Limb (tissue), 2 donors: ENCODE data around the gene CCDC40.
"Not testable (repeated sequence)": the region's sequence is repeated elsewhere in the genome, so short reads cannot be mapped to it uniquely, and the experiment has no call there.

Experiments used
- DNase-seq, 2 donors: peaks; one replicate each; pipeline ENCODE4 v3.0.0-alpha.2; 2016; ENCODE audit errors: extremely low spot score in 2 of 2

The CCDC40 gene

DNA sequence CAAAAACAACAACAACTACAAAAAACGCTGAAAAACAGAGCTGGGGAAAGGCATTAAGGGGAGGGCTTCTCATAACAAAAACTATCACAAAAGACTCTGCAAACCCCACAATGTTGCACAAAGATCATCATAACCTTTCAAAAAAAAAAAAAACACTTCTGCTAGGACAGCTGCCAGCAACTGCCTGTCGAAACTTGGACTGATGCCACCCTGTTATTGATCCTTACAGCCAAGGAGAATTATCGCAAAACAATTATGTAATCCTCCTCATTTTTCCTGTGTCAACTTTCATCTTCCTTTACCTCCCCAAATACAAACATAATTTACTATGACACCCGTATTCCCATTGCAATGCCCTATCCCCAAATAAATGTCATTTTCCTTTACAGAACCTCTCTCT, 9.3 kb downstream of the CCDC40 start:
- no peak for DNase-seq

DNA sequence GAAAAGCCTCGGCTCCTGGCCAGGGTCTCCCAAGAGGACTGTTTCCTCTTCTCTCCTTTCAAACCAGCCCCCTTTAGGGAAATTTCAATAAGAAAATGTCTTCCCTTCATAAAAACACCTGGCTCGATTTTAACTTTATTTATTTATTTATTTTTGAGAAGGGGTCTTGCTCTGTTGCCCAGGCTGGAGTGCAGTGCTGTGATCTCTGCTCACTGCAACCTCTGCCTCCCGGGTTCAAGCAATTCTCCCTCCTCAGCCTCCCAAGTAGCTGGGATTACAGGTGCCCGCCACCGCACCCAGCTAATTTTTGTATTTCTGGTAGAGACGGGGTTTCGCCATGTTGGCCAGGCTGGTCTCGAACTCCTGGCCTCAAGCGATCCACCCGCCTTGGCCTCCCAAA, 10.3 kb downstream of the CCDC40 start:
- DNase-seq: not testable (repeated sequence)

DNA sequence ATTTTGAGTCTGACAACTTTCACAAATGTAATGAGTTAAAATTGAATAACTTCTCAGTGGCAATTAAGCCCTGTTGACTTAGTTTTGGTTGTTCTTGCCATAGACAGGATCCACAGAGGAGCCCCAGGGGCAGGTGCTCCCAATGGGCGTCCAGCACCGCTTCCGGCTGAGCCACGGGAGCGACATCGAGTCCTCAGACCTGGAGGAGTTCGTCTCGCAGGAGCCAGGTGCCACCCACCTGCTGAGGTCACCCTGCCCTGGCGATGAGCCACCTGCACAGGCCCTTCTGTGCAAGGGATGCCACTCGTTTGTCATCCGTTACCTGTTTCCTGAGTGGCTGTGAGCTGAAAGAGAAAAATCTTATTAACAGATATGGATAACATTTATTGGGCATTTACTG, 10.7 kb downstream of the CCDC40 start:
- no peak for DNase-seq

DNA sequence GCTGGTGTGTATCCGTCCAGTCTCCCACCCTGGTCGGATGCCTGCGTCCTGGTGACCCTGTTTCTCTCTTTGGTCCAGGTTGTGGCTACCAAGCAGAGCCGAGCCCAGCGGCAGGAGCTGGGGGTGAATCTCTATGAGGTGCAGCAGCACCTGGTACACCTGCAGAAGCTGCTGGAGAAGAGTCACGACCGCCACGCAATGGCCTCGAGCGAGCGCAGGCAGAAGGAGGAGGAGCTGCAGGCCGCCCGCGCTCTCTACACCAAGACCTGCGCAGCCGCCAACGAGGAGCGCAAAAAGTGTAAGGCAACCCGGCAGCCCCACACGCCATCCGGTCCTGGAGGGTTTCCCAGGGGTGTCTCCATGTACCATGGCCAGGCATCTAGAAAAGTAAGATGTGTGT, 13.5 kb downstream of the CCDC40 start:
- no peak for DNase-seq

DNA sequence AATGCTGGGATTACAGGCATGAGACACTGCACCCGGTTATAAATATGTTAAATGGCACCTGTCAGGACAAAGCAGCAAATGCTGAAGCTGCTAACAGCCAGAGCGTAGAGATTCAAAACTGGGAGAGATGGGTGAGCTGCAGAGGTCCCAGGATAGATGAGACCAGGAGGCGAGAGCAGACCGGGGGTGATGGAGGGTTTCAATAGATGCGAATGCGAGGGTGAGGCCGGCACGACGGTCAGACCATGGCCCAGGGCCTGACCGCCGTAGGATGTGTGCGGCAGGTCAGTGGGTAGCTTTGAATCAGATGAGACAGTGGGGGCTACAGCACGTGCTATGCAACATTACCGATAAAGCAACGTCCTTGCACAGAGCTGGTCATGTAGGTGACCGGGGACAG, 14.3 kb downstream of the CCDC40 start:
- no peak for DNase-seq

DNA sequence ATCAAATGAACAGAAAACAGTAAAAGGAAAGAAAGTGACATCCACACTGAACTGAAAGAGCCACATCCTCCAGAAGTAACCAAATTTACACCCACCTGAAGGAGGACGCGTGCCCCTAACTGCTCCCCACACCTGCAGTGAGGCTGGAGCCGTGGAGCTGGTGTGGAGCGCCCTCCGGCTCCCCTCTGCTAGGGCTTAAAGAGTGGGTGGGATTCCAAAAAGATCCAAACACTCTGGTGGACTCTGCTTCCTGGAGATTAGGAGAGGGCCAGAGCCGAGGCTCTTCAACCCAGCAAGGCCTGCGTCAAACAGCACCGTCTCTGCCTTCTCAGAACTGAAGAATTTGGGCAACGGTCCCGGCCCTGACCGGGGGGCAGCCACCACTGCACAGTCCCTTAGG, 15.2 kb downstream of the CCDC40 start:
- no peak for DNase-seq

DNA sequence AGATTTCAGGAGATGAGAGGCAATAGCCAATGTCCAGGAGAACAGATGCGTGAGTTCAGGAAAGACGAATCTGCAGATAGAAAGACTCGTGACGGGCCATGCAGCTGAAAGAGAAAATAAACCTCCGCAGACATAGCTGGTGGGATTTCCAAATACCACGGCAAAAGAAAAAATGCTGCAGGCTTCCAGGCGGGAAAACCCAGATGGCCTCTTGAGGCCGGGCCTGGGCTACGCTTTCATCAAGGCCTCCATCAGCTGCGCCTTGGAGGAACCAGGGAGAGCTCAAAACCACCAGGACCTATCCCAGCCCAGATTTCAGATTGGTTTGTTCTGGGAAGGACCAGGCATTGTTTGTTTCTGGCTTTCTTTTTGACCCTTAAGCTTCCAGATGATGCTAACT, 16.7 kb downstream of the CCDC40 start:
- DNase-seq: no peak

DNA sequence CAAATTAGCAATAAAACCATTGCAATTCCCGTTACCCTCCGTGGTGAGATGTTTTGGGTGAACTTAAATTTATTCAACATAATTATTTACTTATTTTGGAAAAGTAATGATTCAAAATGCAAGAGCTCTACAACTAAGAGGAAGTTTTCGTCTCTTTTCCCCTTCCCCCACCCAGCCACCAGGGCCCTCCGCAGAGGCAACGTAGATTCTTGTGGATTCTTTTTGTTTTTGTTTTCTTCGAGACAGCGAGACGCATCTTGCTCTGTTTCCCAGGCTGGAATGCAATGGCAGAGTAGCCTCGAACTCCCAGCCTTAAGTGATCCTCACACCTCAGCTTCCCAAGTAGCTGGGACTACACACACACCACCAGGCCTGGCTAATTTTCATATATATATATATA, 19.2 kb downstream of the CCDC40 start:
- DNase-seq: no peak

DNA sequence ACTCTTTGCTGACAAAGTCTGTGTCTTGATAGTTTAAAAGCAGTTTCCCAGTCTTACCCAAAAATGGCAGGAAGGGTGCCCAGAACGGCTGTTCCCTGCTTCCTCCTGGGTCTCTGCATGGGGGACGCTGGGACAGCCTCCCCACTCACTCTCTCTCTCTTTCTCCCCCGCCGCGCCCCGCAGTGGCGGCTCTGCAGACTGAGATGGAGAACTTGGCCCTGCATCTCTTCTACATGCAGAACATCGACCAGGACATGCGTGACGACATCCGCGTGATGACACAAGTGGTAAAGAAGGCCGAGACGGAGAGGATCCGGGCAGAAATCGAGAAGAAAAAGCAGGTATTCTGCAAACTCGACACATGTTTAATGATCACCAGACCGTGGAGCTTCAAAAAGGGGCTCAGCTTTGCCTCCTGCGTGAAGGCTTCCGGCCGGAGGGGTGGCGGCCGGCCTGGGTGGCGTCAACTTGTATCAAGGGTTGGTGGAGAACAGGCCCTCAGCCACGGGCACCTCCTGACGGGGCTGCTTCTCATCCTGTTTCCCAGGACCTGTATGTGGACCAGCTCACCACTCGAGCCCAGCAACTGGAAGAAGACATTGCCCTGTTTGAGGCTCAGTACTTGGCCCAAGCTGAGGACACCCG, 22.0 kb downstream of the CCDC40 start:
- DNase-seq: no peak

DNA sequence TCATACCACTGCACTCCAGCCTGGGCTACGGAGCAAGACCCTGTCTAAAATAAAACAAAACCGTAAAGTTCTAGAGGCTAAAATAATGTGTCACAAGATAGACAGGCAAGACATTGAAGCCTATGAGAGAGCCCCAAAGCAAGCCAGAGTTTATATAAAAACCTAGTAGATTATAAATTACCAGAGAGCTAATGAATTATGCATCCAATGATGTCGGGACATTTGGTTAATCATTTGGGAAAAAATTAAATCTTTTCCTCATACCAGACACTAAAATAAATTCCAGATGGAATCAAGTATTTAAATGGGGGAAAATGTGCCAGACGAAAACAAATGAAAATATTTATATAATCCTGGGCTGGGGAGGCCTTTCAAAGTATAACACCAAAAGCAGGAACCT, 24.2 kb downstream of the CCDC40 start:
- no peak for DNase-seq

DNA sequence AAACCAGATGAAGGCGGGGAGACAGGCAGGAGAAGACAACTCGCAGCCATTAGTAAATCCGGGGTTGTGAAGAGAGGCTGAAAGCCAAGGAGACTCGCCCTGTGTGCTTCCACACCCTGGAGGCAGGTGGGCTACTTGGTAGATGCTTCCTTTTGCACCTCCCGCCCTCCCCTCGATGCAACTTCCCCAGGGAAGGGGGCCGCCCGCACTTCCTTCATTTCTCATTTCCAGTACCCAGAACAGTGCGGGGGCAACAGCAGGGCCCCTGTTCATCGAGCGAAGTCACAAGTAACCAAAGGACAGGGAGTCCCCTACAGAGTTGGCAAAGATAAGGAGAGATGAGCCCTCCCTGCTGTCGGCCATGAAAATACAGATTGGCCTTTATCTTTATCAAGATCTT, 25.0 kb downstream of the CCDC40 start:
- DNase-seq: no peak

DNA sequence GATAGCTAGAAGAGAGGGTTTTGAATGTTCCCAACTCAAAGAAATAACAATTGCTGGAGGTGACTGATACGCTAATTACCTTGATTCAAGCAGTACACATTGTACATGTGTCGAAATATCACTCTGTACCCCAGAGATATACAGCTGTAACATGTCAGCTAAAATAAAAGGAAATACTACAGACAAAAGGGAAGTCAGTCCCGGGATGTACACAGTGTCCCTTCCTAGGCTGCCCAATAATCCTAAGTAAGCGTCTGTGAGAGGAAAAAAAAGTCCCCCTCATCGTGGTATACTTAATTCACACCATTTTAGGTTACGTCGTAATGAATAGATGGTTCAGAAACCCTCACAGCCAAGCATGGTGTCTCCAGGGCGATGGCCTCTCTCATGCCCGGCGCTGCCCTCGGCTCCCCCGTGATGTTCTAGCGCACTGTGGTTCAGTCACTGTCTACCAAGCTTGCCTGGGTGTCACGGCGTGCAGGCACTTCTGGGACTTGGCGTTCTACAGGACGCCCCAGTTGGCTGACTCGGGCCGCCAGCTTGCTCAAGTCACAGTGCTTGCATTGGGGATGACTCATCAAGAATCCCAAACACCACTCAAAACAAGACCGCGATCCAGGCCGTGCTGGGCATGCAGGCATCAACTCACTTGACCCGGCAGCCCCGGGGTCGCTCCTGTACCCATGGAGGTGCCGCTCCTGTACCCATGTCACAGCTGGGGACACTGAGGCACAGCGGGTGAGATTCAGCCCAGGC, 27.6 kb downstream of the CCDC40 start:
- DNase-seq: no peak

DNA sequence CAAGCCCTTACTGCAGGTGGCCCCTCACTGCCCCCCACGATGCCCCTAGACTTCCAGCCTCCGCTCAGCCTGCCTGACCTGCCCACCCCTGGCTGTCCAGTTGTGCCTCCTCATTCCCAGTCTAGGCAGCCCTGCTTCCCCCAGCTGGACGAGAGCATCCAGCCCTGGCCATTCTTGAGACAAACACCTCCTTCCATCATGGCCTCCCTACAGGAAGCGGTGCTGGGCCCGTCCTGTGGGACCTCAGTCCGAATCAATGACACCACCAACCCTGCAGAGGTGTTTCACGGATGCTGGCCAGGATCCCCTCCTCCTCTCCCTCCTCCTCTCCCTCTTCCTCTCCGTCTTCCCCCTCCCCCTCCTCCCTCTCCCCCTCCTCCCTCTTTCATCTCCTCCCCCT, 28.3 kb downstream of the CCDC40 start:
- DNase-seq: no peak

DNA sequence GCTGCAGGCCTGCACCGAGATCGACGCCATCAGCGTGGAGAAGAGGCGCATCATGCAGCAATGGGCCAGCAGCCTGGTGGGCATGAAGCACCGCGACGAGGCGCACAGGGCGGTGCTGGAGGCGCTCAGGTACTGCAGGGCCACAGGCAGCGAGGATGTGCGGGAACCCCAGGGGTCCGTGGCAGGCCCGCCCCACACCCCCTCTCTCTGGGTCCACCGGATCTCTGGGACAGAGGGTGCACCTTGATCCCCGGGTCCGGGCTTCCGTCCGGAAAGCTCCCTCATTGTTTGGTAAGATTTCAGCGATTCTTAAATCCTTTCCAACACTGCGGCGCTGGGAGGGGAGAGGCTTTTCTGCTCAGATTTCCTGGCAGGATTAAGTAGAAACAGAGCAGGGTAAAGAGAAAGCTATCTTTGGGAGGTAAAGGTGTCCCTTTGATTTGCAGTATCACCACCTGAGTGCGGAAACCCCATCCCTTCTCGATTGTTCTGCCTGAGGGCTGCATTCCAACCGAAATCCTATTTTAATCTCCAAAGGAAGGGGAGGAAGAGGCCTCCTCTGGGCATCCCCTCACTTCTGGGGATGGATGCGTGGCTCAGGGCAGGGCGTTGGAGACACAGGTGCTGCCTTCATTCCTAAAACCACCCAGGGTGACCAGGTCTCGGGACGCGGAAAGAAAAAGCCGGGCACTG, 29.2 kb downstream of the CCDC40 start:
- no peak for DNase-seq

DNA sequence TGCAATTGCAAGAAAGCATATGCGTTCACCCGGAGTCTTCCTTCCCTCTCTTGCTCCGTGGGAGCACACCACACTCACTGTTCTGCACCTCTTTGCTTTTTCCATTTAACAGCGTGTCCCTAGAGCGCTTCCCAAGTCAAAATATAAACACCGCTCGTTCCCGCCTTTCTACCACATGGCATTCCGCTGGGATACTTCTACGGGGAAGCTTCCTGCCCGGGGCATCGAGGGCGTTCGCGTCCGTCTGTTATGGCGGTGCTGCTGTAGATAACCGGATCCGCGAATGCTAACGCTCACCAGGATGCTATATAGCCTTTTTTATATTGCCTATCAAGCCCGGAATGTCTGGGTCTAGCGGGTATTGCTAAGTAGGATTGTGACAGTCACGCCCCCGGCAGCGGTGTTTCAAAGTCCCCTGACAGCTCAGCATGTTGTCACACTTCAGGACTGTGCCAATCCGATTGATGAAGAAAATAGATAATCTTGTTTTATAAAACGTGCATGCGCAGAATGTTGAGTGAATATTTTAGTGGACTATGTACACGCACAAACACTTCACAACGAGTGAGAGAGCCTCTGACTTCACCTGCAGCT, 31.0 kb downstream of the CCDC40 start:
- DNase-seq: no peak

DNA sequence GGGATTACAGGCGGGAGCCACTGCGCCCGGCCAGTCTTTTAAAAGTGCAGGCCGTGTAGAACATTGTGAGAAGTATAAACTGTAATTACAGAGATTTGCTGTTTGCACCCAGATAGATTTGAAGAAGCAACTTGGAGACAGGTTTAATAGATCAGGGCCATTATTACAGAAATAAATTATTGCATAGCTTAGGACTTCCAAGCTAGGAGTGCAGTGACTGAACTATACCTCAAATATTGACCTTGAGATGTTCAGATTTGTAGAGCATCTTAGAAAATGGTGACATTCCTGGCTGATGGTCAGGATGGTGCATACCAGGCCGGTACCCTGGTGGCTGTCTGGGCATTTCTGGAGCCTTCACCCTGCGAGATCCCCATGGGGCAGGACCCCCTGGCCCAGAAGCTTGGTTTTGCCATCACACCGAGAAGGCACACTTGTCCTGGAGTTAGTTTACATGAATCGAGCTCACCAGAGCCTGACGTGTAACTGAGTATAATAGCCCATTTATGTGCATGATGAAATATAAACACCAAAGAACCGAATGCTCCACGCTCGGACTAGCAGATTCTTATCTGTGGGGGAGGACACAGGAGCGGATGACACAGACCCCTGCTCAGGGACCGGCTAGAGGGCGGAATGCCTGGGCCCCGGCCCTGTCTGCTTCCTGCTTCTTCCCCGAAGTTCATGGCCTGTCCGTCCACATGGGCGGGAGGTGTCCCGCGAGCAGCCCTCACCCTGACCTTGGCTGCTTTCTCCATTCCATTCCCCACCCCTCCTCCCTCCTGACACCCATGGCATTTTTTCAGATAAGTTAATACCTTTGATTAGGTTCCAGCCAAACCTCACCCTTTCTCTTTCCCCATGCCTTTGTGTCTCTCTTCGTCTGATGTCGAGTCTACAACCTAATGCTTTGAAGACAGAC, 32.1 kb downstream of the CCDC40 start:
- DNase-seq: no peak

DNA sequence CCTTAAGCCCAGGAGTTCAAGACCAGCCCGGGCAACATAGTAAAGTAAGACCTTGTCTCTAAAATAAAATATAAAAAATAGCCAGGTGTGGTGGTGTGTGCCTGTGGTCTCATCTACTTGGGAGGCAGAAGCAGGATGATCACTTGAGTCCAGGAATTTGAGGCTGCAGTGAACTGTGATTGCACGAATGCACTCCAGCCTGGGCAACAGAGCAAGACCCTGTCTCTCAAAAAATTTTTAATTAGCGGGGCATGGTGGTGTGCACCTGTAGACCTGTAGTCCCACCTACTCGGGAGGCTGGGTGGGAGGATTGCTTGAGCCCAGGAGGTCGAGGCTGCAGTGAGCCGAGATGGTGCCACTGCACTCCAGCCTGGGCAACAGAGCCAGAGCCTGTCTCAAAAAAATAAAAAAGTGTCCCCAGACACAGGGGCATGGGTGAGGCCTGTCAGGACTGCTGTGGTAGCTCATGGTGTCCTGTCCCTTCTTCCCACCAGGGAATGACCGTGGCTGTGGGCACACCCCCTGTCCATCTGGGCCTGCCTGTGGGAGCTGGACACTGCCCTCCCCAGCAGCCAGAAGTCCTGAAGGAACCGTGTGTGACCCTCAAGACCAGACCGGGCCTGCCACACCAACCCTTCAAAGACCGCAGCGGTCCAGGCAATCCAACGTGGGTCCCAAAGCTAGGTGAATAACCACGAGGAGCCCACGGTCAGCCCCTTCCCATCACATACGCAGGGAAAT, 34.1 kb downstream of the CCDC40 start:
- DNase-seq: no peak

DNA sequence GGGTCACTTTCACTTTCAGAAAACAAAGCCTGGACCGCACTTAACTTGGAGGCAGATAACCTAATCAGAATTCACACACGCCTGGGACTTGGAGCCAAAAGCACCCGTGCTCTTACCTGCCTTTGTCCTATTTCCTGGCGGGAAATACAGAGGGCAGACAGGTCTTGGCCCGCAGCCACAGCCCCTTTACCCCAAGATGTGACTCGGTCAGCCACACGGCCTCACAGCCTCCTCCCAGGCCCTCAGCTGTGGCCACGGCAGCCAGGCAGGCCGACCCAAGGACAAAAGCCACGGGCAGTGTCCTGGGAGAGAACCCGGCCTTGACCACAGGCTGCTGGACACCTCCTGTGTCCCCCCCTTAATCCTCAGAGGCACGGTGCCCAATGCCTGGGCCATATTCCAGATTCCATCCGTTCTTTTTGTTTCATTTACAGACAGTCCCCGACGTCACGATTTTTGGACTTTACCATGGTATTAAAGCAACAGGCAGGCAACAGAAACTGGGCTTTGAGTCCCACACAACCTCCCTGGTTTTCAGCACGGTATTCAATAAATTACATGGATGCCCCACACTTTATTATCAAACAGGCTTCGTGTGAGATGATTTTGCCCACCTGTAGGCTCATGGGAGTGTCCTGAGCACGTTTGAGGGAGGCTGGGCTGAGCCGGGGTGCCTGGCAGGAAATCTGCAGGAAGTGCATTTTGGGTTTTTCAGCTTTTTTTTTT, 34.8 kb downstream of the CCDC40 start:
- DNase-seq: no peak

DNA sequence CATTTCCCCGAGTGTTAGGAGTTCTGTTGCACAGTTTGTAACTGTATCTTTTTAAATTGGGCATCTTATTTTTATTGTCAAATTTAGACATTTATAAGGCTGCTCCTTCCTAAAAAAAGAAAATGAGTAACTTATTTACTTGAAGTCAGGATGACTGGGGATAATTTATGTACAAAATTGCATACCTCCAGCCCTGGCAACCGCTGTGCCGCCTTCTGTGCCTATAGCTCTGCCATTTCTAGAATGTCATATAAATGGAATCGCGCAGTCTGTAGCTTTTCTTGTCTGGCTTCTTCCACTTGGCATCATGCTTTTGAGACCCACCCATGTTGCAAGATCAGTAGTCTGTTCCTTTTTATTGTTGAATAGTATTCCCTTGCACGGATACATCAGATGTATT, 36.0 kb downstream of the CCDC40 start:
- DNase-seq: no peak

DNA sequence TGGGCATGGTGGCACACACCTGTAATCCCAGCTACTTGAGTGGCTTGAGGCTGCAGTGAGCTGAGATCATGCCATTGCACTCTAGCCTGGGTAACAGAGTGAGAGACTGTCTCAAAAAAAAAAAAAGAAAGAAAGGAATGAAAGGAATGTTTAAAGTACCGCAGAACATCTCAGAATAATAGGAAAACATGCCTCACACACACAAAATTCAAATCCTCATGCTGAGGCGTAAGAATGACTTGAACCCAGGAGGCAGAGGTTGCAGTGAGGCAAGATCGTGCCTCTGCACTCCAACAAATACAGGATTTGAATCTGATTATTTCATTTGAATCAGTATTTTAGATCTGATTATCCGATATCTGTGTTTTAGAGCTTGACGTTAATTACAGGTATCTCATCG, 43.6 kb downstream of the CCDC40 start:
- DNase-seq: no peak
